ENCODE measurements around the gene SNRPD3.
A peak's percentile ranks its signal among the peaks of the same experiment; 100 is the strongest.

SNRPD3 gene

DNA sequence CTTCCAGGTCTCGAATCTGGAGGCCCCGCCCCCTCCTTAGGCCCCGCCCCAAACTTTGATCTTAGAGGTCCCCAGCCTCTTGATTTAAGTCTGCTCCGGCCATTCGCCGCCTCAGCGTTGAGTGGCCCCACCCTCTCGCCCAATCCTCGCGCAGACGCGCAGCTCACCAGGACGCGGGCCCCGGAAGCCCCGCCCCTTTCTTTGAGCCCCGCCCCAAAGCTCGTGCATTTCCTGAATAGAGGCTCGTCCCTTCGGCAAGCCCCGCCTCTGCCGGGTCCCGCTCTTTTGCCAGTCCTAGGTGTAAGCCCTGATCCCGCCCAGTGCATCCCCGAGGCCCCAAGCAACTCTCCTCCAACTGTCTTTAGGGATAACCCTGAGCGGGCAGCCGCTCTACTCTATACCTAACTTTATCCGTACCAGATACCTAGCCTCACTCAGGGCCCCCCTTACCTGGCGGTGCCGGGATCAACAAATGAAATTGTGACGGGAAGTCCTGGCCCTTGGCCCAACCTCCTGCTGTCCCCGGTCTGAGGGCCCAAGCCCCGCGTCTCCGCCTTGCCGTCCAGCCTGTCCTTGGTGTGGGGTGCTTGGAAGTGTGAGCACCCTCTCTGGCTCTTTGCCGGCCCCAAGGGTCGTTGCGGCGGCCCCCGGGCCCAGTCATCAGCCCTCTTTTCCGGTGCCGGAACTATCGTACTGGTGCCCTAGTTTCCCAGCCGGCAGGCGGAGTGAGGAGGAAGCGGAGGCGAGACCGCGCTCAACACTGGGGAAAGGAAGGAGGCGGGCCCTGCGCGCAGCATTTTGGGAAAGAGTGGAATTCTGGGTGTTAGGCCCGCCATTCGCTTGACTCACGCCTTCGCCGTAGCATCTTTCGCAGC, at the start of gene SNRPD3:
Gene SNRPD3, plus strand, starts transcription at position 835 of the 875 bp plus-strand sequence. CDS start 1,676 bp downstream, outside the sequence.
- DNase-seq (ENCODE audit: low spot score): peak; percentile 100
- TF ChIP-seq, protein P1, sequence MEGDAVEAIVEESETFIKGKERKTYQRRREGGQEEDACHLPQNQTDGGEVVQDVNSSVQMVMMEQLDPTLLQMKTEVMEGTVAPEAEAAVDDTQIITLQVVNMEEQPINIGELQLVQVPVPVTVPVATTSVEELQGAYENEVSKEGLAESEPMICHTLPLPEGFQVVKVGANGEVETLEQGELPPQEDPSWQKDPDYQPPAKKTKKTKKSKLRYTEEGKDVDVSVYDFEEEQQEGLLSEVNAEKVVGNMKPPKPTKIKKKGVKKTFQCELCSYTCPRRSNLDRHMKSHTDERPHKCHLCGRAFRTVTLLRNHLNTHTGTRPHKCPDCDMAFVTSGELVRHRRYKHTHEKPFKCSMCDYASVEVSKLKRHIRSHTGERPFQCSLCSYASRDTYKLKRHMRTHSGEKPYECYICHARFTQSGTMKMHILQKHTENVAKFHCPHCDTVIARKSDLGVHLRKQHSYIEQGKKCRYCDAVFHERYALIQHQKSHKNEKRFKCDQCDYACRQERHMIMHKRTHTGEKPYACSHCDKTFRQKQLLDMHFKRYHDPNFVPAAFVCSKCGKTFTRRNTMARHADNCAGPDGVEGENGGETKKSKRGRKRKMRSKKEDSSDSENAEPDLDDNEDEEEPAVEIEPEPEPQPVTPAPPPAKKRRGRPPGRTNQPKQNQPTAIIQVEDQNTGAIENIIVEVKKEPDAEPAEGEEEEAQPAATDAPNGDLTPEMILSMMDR (IDR thresholded peaks at IDR 0.05; ENCODE audit: borderline replicate concordance, control extremely low read depth, extremely low read depth, insufficient read depth, missing control alignments): no peak
- in situ Hi-C loops (cut with MboI; ENCODE audit: low sequenced_read_pairs, unreplicated experiment): no loop called here

DNA sequence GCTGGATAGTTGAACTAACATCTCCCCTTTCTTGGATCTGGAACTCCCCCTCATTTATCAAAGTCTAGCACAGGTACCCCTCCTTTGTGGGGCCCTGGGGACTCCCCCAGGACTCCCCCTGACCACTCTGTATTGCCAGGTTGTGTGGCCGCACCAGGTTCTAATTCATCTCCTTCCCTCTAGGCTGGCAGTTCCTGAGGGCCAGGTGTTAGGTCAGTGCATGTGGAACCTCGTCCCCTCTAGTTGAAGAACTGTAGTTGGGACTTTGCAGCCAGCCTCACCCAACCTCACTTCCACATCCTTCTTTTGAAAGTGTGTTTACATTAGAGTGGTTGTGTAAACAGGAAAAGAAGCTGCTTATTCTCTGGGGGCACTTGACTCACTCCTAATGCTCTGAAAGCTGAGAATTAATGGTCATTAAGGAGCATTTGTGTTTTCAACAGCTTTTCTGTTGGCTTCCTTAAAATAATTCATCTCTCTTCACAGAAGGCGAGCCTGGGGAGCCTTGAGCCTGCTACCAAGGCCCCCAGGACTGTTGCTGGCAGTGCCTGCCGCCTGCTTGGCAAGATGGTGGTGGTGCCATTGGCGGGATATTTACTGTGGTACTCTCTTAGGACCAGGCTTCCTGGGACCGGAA, 48.9 kb upstream of the SNRPD3 start:
- no peak for DNase-seq (ENCODE audit: low spot score)
- TF ChIP-seq, protein P1 (IDR thresholded peaks at IDR 0.05; ENCODE audit: borderline replicate concordance, control extremely low read depth, extremely low read depth, insufficient read depth, missing control alignments): no peak
- in situ Hi-C loops (cut with MboI; ENCODE audit: low sequenced_read_pairs, unreplicated experiment): no loop called here

DNA sequence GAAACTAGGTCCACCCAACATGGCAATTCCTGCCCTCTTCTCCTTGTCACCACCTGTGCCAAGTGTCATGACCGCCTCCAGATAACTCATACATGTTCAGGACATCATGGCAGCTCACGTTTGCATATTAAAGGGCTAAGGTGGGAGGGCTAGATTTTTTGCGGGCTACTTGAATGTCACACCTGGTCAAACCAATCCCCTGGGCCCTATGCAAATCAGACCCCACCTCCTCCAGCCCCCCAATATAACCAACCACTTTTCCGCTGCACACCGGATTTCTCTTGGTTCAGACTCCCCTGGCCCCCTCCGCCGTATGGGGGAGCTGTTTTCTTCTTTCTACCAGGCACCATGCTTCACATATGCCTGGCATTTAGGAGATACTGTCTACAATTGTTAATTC, 48.1 kb upstream of the SNRPD3 start:
- TF ChIP-seq, protein P1 (IDR thresholded peaks at IDR 0.05; ENCODE audit: borderline replicate concordance, control extremely low read depth, extremely low read depth, insufficient read depth, missing control alignments): no peak
- in situ Hi-C loops (cut with MboI; ENCODE audit: low sequenced_read_pairs, unreplicated experiment): no loop called here
- no peak for DNase-seq (ENCODE audit: low spot score)

DNA sequence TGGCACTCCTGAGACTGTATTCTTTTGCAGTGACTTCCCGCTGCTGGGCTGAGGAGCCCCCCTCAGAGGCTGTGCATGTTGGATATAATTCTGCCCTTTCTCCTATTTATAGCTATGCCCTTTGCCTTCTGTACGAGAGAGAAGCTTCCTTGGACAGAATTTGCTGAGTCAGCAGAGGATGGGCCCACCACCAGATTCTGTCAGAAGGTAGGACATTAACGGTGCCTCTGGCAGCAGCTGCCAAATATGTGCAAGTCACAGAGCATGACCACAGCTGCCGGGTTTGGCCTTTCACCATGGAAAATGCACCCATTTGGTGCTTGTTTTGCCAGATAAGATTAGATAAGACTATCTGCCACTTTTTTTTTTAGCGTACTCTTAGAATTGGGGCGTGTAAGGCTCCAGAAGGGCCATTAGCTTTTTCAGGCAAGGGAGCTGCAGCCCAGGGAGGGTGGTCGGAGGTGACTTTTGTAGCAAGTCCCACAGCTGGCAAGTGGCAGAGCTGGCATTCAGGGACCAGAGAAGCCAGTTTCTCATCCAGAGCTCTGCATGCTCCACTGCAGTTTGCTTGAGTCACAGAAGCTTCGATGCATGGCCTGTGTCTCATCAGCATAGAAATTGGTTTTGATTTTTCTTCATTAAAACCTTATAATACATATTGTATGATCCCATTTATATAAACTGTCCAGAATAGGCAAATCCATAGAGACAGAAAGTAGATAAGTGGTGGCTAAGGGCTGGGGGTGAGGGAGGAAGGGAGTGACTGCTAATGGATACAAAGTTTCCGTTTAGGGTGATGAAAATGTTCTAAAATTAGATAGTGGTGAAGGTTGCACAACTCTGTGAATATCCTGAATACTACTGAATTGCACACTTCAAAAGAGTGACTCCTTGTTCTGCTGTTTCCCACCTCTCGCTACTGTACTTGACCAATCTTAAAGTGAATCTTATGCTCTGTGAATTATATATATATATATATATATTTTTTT, 44.9 kb upstream of the SNRPD3 start:
- DNase-seq (ENCODE audit: low spot score): no peak
- in situ Hi-C loops (cut with MboI; ENCODE audit: low sequenced_read_pairs, unreplicated experiment): no loop called here
- TF ChIP-seq, protein P1 (IDR thresholded peaks at IDR 0.05; ENCODE audit: borderline replicate concordance, control extremely low read depth, extremely low read depth, insufficient read depth, missing control alignments): no peak

DNA sequence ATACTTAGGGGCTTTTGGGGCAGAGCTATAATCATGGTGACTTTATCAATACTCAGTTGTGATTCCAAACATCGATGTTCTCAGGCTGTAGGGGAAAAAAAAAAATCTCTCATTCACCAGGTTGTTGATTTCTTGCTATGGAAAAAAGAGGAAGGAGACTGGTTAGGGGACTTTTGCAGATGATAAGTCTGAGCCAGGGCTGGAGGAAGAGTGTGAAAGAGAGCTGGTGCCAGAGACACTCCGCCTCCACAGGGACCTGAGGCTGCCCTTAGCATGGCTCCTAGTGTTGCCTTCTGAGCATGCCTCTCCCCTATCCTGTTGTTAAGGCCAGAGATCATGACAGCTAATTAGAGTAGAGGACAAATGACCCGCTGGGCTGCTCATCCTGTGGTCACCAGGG, 43.8 kb upstream of the SNRPD3 start:
- TF ChIP-seq, protein P1 (IDR thresholded peaks at IDR 0.05; ENCODE audit: borderline replicate concordance, control extremely low read depth, extremely low read depth, insufficient read depth, missing control alignments): no peak
- in situ Hi-C loops (cut with MboI; ENCODE audit: low sequenced_read_pairs, unreplicated experiment): no loop called here
- no peak for DNase-seq (ENCODE audit: low spot score)
